NCI-H2081 (cell line): Measurements from ENCODE around the gene RPS6KA2.

Experiments
- DNase-seq, 2 experiments: peaks; one replicate each; lab custom pipeline; 2025; lab: John Stamatoyannopoulos, UW

Gene RPS6KA2

DNA sequence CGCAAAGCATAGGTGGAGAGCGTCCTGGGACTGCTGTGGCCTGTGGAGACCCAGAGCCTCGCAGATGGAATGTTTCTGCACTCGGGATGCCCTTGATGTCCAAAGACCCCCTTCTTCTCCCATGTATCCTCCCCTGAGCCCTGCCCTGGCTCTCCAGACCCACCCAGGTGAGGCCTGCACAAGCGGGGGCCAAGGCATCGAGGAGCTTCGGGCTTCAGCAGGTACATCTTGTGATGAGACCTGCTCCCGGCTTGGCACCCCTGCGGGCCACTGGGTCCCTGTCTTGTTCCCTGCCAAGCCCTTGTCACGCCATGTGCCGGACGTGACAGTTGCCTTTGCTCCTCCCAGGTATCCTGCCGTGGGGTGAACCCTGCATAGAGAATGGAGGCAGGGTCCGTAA lies 125.8 kb downstream of the RPS6KA2 start:
- DNase-seq = no peak

DNA sequence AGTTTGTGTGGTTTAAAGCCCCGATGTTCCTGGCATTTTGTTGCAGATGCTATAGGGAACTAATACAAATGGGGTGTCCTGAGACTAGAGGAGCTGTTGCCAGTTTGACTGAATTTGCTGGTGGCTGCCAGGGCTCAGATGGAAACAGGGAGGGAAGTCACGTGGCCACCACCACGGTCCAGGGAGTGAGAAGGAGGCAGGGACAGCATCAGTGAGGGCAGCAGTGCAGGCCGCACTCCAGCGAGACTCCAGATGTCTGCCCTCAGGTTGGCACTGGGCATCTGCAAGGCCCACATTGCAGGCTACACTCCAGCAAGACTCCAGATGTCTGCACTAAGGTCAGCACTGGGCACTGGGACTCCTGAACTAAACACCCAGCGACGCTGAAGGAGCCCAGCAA lies 126.8 kb downstream of the RPS6KA2 start:
- DNase-seq = no peak

DNA sequence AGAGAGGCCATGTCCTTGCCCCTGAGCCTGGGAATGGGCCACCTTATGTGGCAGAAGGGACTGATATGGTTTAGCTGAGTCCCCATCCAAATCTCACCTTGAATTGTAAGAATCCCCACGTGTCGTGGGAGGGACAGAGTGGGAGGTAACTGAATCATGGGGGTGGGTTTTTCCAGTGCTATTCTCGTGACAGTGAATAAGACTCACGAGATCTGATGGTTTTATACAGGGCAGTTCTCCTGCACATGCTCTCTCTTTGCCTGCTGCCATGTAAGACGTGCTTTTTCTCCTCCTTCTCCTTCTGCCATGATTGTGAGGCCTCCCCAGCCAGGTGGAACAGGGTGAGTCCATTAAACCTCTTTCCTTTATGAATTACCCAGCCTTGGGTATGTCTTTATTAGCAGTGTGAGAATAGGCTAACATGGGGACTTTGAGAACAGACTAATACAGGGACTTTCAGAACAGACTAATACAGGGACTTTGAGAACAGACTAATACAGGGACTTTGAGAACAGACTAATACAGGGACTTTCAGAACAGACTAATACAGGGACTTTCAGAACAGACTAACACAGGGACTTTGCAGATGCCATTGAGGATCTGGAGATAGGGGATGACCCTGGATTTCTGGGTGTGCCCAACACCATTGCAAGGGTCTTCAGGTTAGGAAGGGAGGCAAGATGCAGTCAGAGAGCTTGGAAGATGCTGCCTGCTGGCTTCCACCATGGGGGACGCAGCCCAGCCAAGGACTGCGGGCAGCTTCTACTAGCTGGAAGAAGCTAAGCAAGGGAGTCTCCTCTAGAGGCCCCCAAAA lies 127.5 kb downstream of the RPS6KA2 start:
- no peak for DNase-seq

DNA sequence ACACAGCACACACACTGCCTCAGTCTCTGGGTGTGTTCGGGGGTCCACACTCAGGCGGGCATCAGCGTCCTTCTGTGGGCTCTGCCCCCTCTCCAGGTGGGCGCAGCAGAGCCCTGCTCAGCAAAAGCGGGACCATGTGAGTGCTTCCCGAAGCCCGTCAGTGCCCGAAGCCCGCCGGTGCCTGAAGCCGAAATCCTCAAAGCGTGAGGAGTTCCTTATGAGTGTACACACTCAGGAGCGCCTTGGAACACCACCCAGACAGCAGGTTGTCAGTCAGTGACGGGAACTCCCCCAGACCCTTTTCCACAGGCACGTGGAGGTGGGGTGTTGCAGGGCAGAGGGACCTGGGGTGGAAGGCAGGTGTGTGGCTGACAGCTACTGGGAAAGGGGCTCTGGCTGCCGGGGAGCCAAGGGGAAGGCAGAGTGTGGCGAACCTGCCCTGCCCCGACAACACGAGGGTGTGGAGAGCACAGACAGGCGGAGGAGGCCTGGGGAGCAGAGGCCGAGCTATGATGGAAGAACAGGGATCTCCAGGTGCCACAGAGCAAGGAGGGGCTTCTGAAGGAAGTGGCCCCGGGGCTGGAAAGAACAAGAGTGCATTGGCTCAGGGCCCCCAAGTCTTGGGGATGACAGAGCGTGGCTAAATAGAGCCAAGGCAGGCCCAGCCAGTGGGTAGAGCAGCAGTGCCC lies 128.2 kb downstream of the RPS6KA2 start:
- no peak for DNase-seq

DNA sequence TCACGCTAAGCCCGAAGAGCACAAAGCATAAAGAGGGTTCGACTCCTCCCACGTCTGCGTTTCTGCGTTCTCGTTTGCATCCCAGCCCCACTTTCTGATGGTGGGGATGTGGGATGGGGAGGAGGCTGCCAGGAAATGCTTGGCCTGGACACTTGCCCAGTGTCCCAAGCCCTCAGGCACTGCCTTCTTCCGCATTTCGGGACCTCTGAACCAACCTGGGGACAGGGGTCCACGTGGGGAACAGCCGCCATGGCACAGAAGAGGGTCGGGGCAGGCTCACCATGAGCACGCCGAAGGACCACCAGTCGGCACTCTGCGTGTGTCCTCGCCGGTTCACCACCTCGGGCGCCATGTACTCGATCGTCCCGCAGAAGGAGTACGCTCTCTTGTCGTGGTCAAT lies 128.8 kb downstream of the RPS6KA2 start:
- no peak for DNase-seq

DNA sequence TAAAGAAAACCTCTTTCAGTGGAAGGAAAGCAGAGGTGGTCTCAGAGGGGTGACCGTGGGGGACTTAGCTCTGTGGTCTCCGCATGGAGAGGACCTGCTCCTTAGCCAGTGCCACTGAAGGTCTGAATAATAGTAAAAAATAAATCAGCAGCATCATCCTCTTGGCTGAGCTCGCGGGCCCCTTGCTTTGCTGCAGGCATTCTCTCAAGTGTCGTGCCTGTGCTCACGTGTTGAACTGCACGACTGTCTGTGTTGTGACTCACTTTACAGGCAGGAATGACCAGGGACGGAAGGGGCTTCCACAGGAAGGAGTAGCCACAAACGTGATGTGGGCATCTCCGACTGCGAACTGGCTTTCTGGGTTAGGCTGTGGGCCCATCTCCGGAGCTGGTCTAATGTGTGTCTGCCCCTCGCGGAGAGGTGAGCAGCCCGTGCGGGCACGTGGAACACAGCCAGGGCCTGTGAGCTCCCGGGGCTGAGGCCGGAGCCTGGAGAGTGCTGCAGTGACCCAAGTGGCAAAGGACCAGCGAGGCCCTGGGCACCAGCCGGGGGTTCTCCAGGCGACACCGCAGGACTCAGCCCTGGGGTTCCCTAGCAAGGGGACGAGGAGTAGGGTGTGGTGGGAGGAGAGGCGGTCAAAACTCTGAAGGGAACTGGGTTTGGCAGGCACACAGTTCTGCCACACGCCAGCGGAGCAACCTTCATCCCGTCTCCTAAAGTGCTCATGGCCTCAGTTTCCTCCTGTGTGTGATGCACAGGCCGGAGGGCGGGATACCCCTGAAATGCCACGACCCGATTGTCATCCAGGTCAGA lies 129.8 kb downstream of the RPS6KA2 start:
- DNase-seq = no peak

DNA sequence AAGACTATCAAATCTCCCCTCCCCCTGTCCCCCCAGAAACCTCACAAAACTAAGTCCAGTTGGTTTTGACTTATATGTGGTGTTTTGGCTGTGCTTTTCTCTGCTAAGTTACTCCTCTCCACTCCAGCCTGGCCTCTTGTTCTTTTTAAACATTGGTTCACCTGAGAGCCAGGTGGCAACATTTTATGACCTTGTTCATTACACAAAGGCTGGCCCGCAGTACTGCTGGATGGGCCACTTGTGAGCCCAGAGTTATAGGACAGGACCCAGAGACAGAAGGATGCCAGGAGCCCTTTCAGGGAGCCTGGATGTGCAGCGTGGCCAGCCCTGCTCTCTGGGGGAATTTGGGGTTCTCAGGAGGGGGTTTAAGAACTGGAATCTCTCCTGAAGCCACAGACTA lies 130.6 kb downstream of the RPS6KA2 start:
- DNase-seq = no peak

DNA sequence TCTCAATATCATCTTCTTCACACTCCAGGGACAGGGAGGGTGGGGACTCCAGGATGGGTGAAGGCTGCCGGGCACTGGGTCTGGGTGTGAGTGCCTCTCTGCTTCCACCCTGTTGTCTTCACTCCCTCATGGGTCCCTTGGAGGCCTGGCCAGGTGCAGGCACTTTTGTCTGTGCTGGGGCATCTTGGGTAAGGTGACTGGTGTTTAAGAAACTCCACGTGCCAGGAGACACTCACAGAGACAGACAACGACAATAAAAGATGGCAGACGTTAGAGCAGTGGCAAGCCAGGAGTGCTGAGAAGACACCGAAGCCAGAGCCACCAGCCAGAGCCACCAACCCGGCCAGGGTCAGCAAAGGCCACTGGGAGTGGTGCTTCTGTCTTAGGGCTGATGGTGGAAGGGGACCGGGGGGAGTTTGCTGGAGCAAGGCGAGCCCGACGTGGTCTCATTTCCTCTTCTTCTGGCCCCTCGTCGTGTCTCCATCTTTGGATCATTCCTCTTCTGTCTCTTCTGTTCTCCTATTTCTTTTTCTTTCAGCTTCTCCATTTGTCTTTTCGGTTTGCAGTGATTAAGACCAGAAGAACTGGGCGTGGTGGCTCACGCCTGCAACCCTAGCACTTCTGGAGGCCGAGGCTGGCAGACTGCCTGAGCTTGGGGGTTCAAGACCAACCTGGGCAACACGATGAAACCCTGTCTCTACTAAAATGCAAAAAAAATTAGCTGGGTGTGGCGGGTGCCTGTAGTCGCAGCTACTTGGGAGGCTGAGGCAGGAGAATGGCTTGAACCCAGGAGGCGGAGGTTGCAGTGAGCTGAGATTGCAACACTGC lies 131.3 kb downstream of the RPS6KA2 start:
- DNase-seq = no peak

DNA sequence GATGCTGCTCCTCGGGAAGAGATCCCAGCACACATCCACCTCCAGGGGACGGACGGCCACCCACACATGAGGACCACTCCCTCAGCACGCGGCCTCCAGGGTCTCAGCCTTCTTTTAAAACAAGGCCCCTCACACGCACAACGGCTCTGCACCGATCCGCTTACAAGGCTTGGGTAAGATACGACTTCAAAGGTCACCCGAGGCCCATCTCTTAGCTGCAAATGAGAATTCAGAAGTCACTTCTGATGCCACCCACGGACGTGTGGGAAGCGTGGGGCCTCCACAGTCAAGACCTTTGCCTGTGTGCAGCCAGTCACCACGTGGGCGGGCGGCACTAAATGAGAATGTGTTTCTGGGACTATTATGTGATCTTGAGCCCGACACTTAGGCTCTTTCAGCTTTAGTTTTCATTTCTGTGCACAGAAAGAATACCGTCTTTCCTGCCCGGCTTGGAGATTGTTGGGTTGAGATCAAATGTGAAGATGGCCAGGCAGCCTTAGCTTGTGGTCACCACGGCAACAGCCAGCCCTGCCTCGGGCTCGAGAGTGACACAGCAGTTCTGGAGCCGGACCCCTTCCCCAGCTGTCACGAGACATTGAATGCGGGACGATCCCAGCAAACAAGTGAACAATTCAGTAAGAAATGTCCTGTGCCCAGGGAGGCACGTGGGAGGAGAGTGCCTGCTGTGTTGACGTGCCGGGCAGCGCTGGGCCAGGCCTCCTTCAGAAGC lies 132.1 kb downstream of the RPS6KA2 start:
- no peak for DNase-seq

DNA sequence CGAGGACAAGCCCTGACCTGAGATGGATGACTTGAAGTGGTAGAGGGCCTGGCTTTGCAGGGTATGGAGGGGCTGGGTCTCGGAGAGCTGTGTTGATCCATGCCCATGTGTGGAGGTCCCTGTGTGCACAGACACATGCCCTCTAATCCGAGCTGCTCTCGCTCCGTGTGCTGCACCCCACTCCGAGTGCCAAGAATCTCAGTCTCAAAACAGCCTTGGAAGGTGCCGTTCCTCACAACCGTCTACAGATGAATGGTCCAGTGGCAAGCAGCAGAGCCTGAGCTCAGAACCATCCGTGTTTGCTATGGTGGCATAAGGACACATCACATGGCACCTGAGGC lies 133.0 kb downstream of the RPS6KA2 start:
- DNase-seq = no peak

DNA sequence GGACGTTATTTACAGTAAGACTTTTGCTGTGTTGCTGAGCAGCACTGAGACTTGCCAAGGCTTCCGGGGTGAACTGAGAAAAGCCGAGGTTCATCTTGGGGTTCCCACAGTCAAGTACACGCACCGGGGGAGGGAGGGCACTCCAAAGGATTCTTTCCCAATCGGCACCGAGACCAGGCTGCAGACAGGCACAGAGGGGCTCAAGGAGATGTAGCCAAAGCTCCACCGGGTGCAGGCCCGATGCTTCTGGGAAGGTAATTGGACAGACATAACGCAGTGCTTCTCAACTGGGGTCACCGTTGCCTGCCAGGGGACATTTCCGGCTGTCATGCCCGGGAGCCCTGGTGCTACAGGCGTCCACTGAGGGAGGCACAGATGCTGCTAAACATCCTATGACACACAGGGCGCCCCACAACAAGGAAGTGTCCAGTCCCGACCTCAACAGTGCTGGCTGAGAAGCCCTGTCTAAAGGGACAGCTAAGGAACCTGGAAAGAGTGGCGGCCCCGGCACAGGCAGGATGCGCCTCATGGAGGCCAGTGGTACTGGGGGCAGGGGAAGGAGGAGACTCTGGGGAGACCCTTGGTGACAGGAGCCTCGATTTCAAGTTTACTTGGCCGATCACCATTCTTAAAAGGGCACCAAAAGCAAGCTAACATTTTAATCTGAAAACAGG lies 133.5 kb downstream of the RPS6KA2 start:
- no peak for DNase-seq

DNA sequence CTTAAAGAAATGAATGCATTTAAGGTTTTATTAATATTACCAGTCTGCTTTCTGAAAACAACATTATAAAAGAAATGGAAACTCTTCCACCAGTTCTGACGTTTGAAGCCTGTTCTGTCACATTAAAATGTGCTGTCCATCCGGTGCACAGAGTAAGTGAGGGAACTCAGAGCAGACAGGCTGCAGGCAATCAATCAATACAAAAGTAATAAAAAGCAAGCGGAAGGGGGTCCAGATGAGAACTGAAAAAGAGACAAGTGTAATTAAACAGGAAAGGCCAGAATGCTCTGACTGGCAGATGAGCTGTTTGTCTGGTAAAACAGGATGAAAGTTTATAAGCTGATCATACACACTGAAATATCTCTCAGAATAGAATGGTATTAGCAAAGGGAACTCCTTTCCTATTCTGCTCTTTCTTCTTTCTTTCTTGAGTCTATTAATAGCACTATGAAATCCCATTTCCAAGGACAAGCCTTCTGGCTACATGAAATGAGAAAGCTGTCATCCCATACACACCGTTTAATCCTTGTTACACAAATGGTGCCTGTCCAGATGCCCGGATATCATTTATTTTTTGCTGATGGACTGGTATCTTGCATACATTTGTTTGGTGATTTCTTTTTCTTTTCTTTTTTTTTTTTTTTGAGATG lies 134.8 kb downstream of the RPS6KA2 start:
- DNase-seq = no peak

DNA sequence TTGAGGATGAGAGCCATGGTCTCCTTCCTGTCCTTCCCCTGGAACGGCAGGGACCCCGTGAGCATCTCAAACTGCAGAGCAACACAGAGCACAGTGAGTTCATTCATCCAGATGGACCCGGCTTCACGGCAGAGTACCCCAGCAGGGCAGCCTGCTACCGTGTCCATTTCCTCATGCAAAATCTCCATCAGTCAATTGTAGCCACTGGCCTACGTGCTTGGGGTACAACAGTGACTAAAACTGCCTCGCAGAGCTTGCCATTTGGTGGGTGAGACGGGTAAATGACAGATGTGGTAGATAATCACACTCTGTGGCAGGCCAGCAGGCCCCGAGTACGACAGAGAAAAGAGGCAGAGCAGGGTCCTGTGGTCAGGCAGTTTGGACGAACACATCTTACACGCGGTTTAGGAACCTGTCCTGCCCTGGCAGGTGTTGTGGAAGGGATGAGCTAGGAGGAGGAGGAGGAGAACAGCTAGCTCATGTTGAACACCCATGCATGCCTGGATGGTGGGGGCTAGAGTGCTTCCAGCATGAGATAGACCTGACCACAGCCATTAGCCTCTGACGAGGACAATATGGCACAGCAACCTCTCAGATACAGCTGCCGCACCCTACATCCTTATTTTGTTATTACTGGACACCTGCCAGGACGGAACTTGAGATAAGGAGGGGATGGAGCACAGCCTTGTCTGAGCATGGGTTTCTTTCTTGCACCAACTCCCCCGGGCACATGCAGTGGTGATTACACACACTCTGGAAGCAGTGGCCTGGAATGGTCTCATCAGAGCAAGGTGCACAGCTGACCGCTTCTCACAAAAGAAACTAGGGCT lies 136.2 kb downstream of the RPS6KA2 start:
- no peak for DNase-seq

DNA sequence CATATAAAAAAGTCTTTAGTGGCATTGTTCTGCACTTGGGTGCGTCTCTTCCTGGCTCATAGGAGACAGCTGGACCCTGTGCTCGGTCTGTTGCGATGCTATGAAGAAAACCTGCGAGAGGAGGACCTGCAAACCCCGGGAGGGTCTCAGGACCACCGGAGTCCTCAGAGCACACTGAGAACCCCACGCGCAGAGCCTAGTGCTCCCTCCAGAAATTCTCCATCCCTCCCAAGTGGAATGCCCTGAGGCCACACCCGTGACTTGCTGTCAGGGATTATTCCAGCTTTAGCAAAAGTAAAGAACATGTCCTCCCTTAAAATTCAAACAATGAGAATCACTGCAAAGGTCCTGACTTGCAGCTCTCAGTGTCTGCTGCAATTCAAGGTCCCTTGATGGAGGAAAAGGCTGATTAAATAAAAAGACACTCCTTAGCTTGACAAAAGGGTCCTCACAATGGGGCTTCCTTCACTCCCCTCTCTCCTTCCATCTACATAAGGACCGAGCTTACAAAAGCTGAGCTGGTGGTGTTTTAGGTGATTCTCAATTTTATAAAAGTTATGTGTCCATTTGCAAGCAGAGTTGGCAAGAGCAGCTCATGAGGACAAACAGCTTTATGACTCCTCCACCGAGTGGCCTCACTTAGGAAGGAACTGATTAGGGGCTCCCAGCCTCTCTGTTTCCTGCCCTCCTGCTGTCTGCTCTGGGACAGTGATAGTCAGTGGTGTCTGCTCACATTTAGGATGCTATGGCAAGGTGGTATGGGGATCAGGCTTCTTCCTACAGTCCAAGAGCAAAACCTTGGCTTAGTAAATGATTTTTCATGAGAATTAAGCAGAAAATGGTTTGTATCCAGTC lies 137.5 kb downstream of the RPS6KA2 start:
- no peak for DNase-seq

DNA sequence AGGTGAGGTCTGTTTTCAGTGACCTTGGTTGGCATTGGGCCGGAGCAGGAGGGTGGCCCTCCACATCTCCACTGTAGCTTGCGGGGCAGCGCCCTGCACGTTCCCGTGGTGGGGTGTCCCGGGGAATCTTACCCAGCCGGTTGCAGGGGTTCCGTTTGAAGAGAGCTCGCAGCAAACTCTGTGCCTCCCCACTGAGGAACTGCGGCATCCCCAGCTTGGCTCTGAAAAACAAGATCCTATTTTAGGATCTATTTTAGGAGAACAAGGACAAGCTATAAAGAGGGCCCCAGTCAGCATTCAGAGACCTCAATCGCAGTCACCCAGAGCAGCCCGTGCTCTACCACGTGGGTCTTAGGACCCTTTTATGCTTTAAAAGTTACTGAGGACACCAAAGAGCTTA lies 138.3 kb downstream of the RPS6KA2 start:
- no peak for DNase-seq

DNA sequence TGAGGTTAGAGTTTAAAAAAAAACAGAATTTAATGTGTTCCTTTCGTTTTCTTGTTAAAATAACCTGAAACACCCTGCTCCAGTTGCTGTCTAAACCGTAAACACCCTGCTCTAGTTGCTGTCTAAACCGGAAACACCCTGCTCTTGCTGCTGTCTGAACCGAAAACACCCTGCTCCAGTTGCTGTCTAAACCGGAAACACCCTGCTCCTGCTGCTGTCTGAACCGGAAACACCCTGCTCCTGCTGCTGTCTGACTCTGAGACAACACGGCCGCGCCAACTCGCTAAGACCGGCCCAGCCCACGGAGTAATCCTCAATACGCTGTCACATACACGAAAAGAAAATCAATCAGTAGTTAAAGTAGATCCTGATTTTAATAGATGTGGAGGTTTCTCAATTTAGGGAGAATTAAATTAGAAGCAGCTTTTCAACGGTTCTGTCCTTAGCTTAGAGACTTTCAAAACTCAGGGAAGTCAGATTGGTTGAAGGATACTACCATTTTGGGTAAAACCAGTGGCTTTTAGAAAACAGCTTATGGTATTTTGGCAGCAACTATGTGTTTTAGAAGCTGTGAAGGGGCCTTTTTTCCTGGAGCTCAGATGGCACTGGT lies 138.9 kb downstream of the RPS6KA2 start:
- DNase-seq = no peak

DNA sequence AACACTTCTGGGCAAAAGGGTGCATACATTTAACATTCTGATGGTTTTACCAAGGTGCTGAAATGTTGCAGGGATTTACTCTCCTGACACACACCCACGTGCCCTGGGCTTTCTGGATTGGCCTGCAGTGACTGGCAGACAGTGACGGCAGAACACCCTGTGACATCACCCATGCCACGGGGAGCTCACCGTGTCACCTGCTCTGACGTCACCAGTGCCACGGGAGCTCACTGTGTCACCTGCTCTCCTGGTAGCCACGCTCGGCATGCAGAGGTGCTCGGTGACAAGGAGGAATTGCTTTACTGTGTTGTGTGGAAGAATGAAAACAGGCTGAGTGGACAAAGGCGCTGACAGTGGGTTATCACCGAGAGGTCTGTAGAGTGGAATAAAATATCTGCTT lies 139.9 kb downstream of the RPS6KA2 start:
- no peak for DNase-seq

DNA sequence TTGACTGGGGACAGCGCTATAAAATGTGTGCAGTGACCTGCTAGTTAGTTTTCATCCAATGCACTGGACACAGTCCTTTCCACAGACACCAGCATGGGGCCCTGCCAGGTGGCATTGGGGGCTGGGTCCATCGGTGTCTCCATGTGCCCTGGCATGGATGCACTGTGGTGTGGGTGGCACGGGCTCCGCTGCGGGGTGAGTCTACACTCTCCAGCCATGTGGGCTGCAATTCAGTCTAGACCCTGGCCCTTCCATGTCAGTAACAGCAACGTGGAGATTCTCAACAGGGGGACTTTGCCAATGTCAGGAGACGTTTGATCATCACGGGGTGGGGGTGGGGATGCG lies 140.5 kb downstream of the RPS6KA2 start:
- DNase-seq = no peak
